CD4-positive, alpha-beta T cell treated with Interleukin-17A for 1 hour (primary cell): ENCODE data around the gene PNPLA1.

Source experiments
- DNase-seq: peaks from one replicate; pipeline ENCODE4 v3.0.0-alpha.2; 2020

The PNPLA1 gene

DNA sequence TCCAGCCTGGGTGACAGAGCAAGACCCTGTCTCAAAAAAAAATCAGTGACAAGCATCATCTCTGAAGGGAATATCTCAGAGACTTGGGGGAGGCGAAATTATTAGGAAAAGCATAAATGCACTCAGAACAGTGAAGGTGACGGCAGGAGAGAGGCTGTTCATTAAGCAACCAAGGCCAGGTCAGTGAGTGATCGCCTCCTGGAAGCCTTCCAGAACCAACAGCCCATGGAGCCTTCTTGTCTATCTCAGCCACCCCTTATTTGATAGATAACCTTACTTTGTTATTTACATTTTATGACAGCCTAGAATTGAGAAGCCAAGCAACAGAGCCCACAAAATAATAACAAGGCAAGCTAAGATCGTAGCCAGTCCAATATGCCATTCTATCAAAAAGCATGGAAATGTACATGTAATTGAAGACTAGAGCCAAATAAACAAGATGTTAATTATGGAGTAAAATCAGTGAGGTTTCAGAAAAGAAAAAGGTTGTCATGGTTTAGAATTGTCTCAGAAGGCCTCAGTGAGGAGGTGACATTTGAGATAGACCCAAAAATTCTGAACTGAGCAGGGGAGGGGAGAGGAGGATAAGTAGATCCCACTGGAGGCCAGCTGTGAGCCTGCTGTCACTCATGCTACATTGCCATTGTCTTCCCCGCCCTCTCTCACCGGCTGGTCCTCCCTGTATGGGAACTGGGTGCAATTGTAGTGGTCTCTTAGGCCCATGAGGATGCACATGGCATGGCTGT lies 49.0 kb downstream of the PNPLA1 start:
- DNase-seq: no peak

GRCh38 chr6:36319436-36319762 lies 49.5 kb downstream of the PNPLA1 start:
- no peak for DNase-seq

DNA sequence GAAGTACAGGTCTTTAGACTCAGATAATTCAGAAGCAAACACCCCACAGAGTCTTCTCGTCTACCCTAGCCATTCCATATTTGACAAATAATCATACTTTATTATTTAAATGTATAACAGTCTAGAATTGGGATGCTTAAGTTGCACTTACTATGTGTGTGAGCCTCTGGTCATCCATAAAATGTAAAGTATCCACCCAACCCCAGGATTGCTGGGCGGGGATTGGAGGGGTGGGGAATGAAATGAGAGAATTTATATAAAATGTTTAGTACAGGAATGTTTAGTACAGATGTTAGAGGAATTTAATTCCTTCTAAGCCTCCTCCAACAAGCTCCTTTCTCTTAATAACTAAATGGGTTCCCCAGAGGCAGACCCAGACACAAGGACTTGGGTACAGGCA lies 50.0 kb downstream of the PNPLA1 start:
- DNase-seq: no peak

DNA sequence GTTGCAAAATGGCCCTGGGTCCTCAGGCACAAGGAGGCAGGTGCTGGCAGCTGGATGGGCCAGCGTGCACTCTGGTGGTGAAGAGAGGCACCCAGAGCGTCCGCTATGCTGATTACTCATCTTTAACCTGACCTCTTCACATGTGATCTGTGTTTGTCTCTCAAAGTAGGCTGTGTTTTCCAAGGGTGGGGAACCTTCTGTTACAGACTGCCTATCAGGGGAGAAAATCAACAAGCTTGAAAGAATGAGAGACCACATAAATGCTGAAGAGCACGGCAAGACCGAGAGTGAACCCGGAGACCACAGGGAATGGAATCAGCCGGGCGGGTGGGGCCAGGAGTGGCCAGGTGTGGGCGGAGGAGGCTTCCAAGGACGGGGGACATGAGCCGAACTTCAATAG lies 50.6 kb downstream of the PNPLA1 start:
- DNase-seq: no peak

GRCh38 chr6:36322591-36322990 lies 52.7 kb downstream of the PNPLA1 start:
- DNase-seq: no peak

- no peak for DNase-seq
These were observed 53.2 kb downstream of the PNPLA1 start for GRCh38 chr6:36323062-36323461.

GRCh38 chr6:36324191-36324590 lies 54.3 kb downstream of the PNPLA1 start:
- no peak for DNase-seq

DNA sequence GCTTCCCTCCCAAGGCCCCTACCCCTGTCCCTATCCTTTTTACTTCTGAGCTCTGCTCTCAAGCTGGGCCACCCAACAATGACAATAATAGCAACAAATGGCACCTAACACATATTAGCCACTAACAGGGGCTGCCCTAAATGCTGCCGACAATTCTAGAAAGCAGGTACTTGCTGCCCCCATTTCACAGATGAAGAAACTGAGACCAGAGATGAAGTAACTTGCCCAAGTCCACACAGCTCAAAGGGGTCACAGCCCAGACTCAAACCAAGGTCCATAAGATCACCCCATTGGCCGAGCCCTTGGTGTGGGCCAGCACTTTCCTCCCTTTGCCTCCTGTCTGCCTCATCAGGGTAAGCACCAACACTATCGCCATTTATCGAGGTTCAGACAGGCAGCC lies 54.9 kb downstream of the PNPLA1 start:
- no peak for DNase-seq

- DNase-seq: no peak
These were observed 56.6 kb downstream of the PNPLA1 start for GRCh38 chr6:36326356-36326995.

- DNase-seq: no peak
These were observed 57.5 kb downstream of the PNPLA1 start for GRCh38 chr6:36327226-36327918.

- DNase-seq: no peak
These were observed 58.0 kb downstream of the PNPLA1 start for GRCh38 chr6:36327919-36328236.

- DNase-seq: no peak
These were observed 58.7 kb downstream of the PNPLA1 start for GRCh38 chr6:36328600-36328999.

- no peak for DNase-seq
These were observed 60.0 kb downstream of the PNPLA1 start for GRCh38 chr6:36329798-36330291.

- no peak for DNase-seq
These were observed 60.5 kb downstream of the PNPLA1 start for GRCh38 chr6:36330366-36330765.

GRCh38 chr6:36331381-36331780 lies 61.5 kb downstream of the PNPLA1 start:
- DNase-seq: no peak

DNA sequence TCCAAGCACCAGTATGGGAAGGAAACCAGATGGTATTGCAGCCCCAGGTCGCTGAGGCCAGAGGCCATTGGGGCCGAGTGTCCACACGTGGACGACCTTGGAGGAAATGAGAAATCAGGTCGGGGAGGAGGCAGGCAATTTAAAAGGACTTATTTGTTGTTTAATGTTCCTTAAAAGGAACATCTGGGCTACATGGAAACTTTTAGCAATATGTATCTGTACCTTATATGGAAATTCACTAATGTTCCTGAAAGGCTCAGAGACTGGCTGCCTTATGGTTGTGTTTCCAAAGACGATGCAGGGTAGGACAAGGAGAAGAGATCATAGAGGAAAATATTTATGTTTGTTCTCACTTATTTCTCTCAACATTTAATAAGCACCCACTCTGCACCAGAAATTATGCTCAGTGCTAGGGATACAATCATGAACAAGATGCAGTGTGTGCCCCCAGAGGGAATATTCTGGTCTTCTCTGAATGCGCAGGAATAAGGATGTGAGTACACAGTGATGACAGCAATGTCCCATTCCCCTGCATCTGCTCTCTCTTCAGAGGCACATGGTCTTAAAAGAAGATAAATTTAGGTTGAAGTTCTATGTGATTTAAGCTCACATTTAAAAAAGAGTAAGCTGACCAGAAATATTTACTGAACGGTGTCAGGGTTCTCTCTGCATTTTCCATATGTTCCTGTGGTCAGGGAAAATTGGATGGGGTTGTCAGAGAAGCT lies 63.5 kb downstream of the PNPLA1 start:
- DNase-seq: no peak

- DNase-seq: no peak
These were observed 64.3 kb downstream of the PNPLA1 start for GRCh38 chr6:36333931-36334725.

- DNase-seq: no peak
These were observed 65.1 kb downstream of the PNPLA1 start for GRCh38 chr6:36334832-36335459.

- no peak for DNase-seq
These were observed 65.8 kb downstream of the PNPLA1 start for GRCh38 chr6:36335465-36336207.

DNA sequence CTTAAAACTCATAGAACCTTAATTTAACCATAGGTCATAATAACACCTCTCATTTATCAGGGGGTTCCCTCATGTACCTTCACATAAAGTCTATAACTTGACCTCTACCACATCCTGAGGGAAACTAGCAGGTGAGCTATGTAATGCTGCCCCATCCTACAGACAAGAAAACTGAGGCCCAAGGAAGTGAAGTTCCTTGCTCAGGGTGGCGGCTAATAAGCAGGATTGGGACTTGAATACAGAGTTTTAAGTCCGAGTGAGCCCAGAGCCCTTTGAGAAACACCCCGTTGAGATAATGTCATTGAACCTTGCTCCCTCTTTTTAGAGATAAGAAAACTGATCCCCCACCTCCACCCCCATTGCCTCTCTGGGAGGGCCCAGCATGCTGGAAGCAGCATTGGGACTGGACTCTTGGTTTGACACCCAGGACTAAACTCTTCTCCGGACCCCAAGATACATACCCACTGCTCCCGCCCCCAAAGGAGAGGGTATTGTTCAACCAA lies 66.4 kb downstream of the PNPLA1 start:
- DNase-seq: no peak

DNA sequence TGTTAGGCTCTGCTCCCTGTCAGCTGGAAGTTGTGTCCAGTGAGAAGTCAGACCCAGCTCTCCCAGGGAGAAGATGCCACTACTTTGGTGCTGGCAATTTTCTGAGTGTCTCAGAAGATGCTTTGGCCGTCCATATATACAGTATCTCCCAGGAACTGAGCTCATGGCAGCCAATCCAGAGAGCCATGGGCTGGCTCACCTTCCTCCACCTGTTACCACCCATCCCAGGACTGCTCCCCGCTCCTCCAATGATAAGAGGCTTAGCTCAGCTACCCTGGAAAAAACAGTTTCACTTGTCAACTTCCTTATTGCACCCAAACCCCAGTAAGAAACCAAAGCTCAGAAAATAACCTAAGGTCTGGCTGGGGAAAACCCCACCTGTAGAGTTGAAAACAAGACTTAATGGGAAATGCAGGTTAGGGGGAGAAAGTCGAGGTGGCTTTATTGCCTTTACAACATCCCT lies 67.0 kb downstream of the PNPLA1 start, which contains the start of gene BNIP5:
TSS of gene BNIP5 (minus strand) at position 110 of the 463 bp plus-strand sequence. CDS start 6,198 bp downstream, outside the sequence.
- DNase-seq: peak; percentile 31
